Prostate gland (tissue), 2 donors: ENCODE measurements around the gene CD69. TPM values are rescaled to one million over a fixed set of nuclear protein-coding genes. Genes with fewer than 3 reads are reported as not detected.

Experiments used
- DNase-seq: peaks from one replicate; pipeline ENCODE4 v3.0.0-alpha.2; 2019; ENCODE audit warnings: low spot score
- H3K27ac ChIP-seq, 2 donors: fragments of 200-600 bp; sonication (generic); 2 replicates each; pipeline ENCODE4 v1.5.1; 2017 to 2019
- H3K27me3 ChIP-seq: fragments of 200-600 bp; sonication (generic); replicated peaks from 2 replicates; pipeline ENCODE4 v1.5.1; 2019; ENCODE audit not compliant: insufficient read depth
- H3K36me3 ChIP-seq, 2 donors: fragments of 200-600 bp; sonication (generic); 1 replicate in 1 of 2; 2 replicates in 1 of 2; pipeline versions ENCODE4 v1.5.1 to v1.8.1; 2017 to 2019
- H3K4me1 ChIP-seq: fragments of 200-600 bp; sonication (generic); replicated peaks from 2 replicates; pipeline ENCODE4 v1.5.1; 2019
- H3K4me3 ChIP-seq, 2 donors: fragments of 200-600 bp; sonication (generic); 2 replicates each; pipeline ENCODE4 v1.5.1; 2017 to 2019
- H3K9me3 ChIP-seq: fragments of 200-600 bp; sonication (generic); 2 replicates; pipeline ENCODE4 v1.5.1; 2017
- CTCF ChIP-seq, 4 experiments: fragments of 200-600 bp in 2 of 4; fragments of 450-650 bp in 2 of 4; sonication (generic) in 2 of 4; IDR thresholded peaks; 1 replicate in 3 of 4; 2 replicates in 1 of 4; pipeline ENCODE4 v1.5.1; 2016 to 2019; ENCODE audit warnings: antibody characterized with exemption in 4 of 4, mild to moderate bottlenecking in 2 of 4, moderate library complexity in 2 of 4
- POLR2A ChIP-seq: fragments of 450-650 bp; IDR thresholded peaks from one replicate; pipeline ENCODE4 v1.6.1; 2016; ENCODE audit warnings: antibody characterized with exemption, mild to moderate bottlenecking
- POLR2AphosphoS5 ChIP-seq: sonication (generic); formaldehyde crosslinking; IDR thresholded peaks from one replicate; pipeline ENCODE4 v1.6.1; 2017; ENCODE audit warnings: antibody characterized with exemption
- WGBS: methylation state at CpG from one replicate; pipeline ENCODE4 v1.1.5; 2018; 5-methylcytosine and 5-hydroxymethylcytosine counted together
- intact Hi-C: fragments of 100-400 bp; cut with DNase I; formaldehyde crosslinking; loops from one replicate; pipeline ENCODE4 v1.14.2; 2022
- total RNA-seq, 2 donors: library from RNA; depleted of rRNA; stranded (reverse); fragments of >200 nt; gene quantifications; one replicate each; pipeline ENCODE4 v1.1.0, GENCODE V29; 2016

Gene CD69
- total RNA-seq, 2 donors from 2014 or later: 1.9 to 2.2 TPM

- H3K36me3 ChIP-seq: no peaks in the 10 kb centered on the region
- H3K9me3 ChIP-seq: no peaks in the 10 kb centered on the region
- intact Hi-C loops: no loop called here
- no peaks in the 10 kb centered on the region for H3K27me3 ChIP-seq
- WGBS: 72% methylated on average over 7 of the region's 7 CpGs
- TF ChIP-seq POLR2AphosphoS5: no peak
- TF ChIP-seq POLR2A: no peak
- TF ChIP-seq CTCF (IDR thresholded peaks at IDR 0.05): no peak
- H3K4me1 ChIP-seq: no peaks in the 10 kb centered on the region
- no peak for DNase-seq
- no peak overlapping the region for H3K4me3 ChIP-seq
- H3K27ac ChIP-seq: no peak overlapping the region
Observed at GRCh38 chr12:9782547-9783382, 22.1 kb upstream of the CD69 start.

GRCh38 chr12:9781360-9781759, 20.7 kb upstream of the CD69 start:
- Histone ChIP-seq H3K4me3 (no peak overlapping the region), H3K4me1 (no peaks in the 10 kb centered on the region), H3K9me3 (no peaks in the 10 kb centered on the region), H3K27me3 (no peaks in the 10 kb centered on the region), H3K36me3 (no peaks in the 10 kb centered on the region), H3K27ac (no peak overlapping the region)
- intact Hi-C loops: no loop called here
- TF ChIP-seq CTCF (IDR thresholded peaks at IDR 0.05): no peak
- TF ChIP-seq POLR2A: no peak
- no peak for TF ChIP-seq POLR2AphosphoS5
- no peak for DNase-seq
- 71% methylated on average over 2 of the region's 2 CpGs for WGBS

- H3K9me3 ChIP-seq: no peaks in the 10 kb centered on the region
- no peaks in the 10 kb centered on the region for H3K4me1 ChIP-seq
- no peak overlapping the region for H3K27ac ChIP-seq
- H3K36me3 ChIP-seq: no peaks in the 10 kb centered on the region
- no peak for DNase-seq
- TF ChIP-seq POLR2AphosphoS5 (no peak), CTCF (IDR thresholded peaks at IDR 0.05) (no peak), POLR2A (no peak)
- no peak overlapping the region for H3K4me3 ChIP-seq
- 84% methylated on average over 4 of the region's 4 CpGs for WGBS
- H3K27me3 ChIP-seq: no peaks in the 10 kb centered on the region
- intact Hi-C loops: no loop called here
Observed at GRCh38 chr12:9779209-9779608, 18.5 kb upstream of the CD69 start.

- Histone ChIP-seq H3K4me3 (no peak overlapping the region), H3K9me3 (no peaks in the 10 kb centered on the region), H3K36me3 (no peaks in the 10 kb centered on the region), H3K27me3 (no peaks in the 10 kb centered on the region), H3K27ac (no peak overlapping the region), H3K4me1 (no peaks in the 10 kb centered on the region)
- 67% methylated on average over 3 of the region's 3 CpGs for WGBS
- intact Hi-C loops: no loop called here
- TF ChIP-seq POLR2AphosphoS5 (no peak), POLR2A (no peak), CTCF (IDR thresholded peaks at IDR 0.05) (no peak)
- DNase-seq: no peak
Observed at GRCh38 chr12:9776781-9777180, 16.1 kb upstream of the CD69 start.
